ENCODE measurements around the gene SLCO4A1.

Gene SLCO4A1

GRCh38 chr20:62701161-62702012 lies 59.1 kb downstream of the SLCO4A1 start:
- no peaks in the 10 kb centered on the region for H3K9me3 ChIP-seq (ENCODE audit: control insufficient read depth in 1 of 2, low read length in 2 of 2)
- no peak overlapping the region for H3K9ac ChIP-seq (ENCODE audit: low read depth in 1 of 2, low read length in 2 of 2)
- no peaks in the 10 kb centered on the region for H3K36me3 ChIP-seq (ENCODE audit: control insufficient read depth in 1 of 2, insufficient read depth in 2 of 2, low read length in 2 of 2)
- H3K27ac ChIP-seq (ENCODE audit: low read depth, low read length) = no peak overlapping the region
- no peak overlapping the region for H3K4me3 ChIP-seq (ENCODE audit: low read depth in 1 of 2, low read length in 2 of 2)
- H3K4me1 ChIP-seq (ENCODE audit: control insufficient read depth in 1 of 2, insufficient read depth in 2 of 2, low read length in 2 of 2) = peaks cover 0 to 9% of the 10 kb centered on the region in 2 donors
- peaks cover 4 to 10% of the 10 kb centered on the region in 2 donors for H3K27me3 ChIP-seq (ENCODE audit: control insufficient read depth in 1 of 2, insufficient read depth in 2 of 2, low read length in 2 of 2)

DNA sequence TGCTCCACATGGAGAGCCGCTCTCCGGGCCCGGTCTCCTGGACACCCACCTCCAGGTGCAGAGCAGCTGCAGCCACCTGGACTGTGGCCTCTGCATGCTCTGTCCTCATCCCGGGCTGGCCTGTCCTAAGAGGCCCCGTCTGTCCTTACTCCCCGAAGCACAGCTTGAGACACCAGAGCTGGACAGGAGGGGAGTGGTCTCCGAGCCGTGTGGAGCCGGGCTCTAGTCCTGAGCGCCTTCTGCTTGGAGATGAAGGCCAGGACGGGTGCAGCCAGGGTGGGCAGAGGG lies 59.7 kb downstream of the SLCO4A1 start:
- Histone ChIP-seq H3K27me3 (ENCODE audit: control insufficient read depth in 1 of 2, insufficient read depth in 2 of 2, low read length in 2 of 2) (peaks cover 4 to 10% of the 10 kb centered on the region in 2 donors), H3K27ac (ENCODE audit: low read depth, low read length) (no peak overlapping the region), H3K4me3 (ENCODE audit: low read depth in 1 of 2, low read length in 2 of 2) (no peak overlapping the region)

GRCh38 chr20:62702895-62703852 lies 60.9 kb downstream of the SLCO4A1 start:
- H3K9ac ChIP-seq (ENCODE audit: low read depth in 1 of 2, low read length in 2 of 2) = no peak overlapping the region
- peaks cover 0 to 9% of the 10 kb centered on the region in 2 donors for H3K4me1 ChIP-seq (ENCODE audit: control insufficient read depth in 1 of 2, insufficient read depth in 2 of 2, low read length in 2 of 2)
- H3K27me3 ChIP-seq (ENCODE audit: control insufficient read depth in 1 of 2, insufficient read depth in 2 of 2, low read length in 2 of 2) = peaks cover 9 to 17% of the 10 kb centered on the region in 2 donors
- no peak overlapping the region for H3K27ac ChIP-seq (ENCODE audit: low read depth, low read length)
- H3K36me3 ChIP-seq (ENCODE audit: control insufficient read depth in 1 of 2, insufficient read depth in 2 of 2, low read length in 2 of 2) = no peaks in the 10 kb centered on the region
- no peak overlapping the region for H3K4me3 ChIP-seq (ENCODE audit: low read depth in 1 of 2, low read length in 2 of 2)
- no peaks in the 10 kb centered on the region for H3K9me3 ChIP-seq (ENCODE audit: control insufficient read depth in 1 of 2, low read length in 2 of 2)

More for the DNA sequence above, 59.7 kb downstream of the SLCO4A1 start:
- no peak overlapping the region for H3K9ac ChIP-seq (ENCODE audit: low read depth in 1 of 2, low read length in 2 of 2)
- peaks cover 0 to 9% of the 10 kb centered on the region in 2 donors for H3K4me1 ChIP-seq (ENCODE audit: control insufficient read depth in 1 of 2, insufficient read depth in 2 of 2, low read length in 2 of 2)
- H3K9me3 ChIP-seq (ENCODE audit: control insufficient read depth in 1 of 2, low read length in 2 of 2) = no peaks in the 10 kb centered on the region
- H3K36me3 ChIP-seq (ENCODE audit: control insufficient read depth in 1 of 2, insufficient read depth in 2 of 2, low read length in 2 of 2) = no peaks in the 10 kb centered on the region

DNA sequence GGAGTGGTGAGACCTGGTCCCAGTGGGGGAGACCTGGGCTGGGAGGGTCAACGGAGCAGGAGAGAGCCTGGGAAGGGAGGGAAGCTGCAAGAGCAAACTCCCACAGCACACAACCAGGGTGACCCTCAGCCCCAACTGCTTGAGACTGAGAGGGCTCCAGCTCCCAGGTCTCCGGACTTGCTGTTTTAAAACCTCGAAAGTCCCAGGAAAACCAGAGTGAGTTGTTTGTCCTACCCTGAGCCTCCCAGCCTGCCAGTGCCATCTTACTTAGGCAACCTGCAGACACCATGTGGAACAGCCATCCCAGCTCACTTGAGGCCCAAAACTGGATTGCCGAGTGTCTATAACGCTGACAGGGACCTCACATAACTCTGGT lies 61.5 kb downstream of the SLCO4A1 start:
- H3K36me3 ChIP-seq (ENCODE audit: control insufficient read depth in 1 of 2, insufficient read depth in 2 of 2, low read length in 2 of 2) = no peaks in the 10 kb centered on the region
- no peak overlapping the region for H3K27ac ChIP-seq (ENCODE audit: low read depth, low read length)
- H3K9me3 ChIP-seq (ENCODE audit: control insufficient read depth in 1 of 2, low read length in 2 of 2) = no peaks in the 10 kb centered on the region
- no peak overlapping the region for H3K4me3 ChIP-seq (ENCODE audit: low read depth in 1 of 2, low read length in 2 of 2)
- H3K9ac ChIP-seq (ENCODE audit: low read depth in 1 of 2, low read length in 2 of 2) = no peak overlapping the region
- H3K4me1 ChIP-seq (ENCODE audit: control insufficient read depth in 1 of 2, insufficient read depth in 2 of 2, low read length in 2 of 2) = peaks cover 0 to 9% of the 10 kb centered on the region in 2 donors
- peaks cover 10 to 18% of the 10 kb centered on the region in 2 donors for H3K27me3 ChIP-seq (ENCODE audit: control insufficient read depth in 1 of 2, insufficient read depth in 2 of 2, low read length in 2 of 2)

- Histone ChIP-seq H3K9ac (ENCODE audit: low read depth in 1 of 2, low read length in 2 of 2) (no peak overlapping the region), H3K36me3 (ENCODE audit: control insufficient read depth in 1 of 2, insufficient read depth in 2 of 2, low read length in 2 of 2) (no peaks in the 10 kb centered on the region), H3K4me3 (ENCODE audit: low read depth in 1 of 2, low read length in 2 of 2) (no peak overlapping the region), H3K27me3 (ENCODE audit: control insufficient read depth in 1 of 2, insufficient read depth in 2 of 2, low read length in 2 of 2) (peaks cover 13 to 24% of the 10 kb centered on the region in 2 donors), H3K27ac (ENCODE audit: low read depth, low read length) (no peak overlapping the region), H3K4me1 (ENCODE audit: control insufficient read depth in 1 of 2, insufficient read depth in 2 of 2, low read length in 2 of 2) (peaks cover 0 to 9% of the 10 kb centered on the region in 2 donors), H3K9me3 (ENCODE audit: control insufficient read depth in 1 of 2, low read length in 2 of 2) (no peaks in the 10 kb centered on the region)
These were observed 62.1 kb downstream of the SLCO4A1 start for GRCh38 chr20:62704341-62704948.

DNA sequence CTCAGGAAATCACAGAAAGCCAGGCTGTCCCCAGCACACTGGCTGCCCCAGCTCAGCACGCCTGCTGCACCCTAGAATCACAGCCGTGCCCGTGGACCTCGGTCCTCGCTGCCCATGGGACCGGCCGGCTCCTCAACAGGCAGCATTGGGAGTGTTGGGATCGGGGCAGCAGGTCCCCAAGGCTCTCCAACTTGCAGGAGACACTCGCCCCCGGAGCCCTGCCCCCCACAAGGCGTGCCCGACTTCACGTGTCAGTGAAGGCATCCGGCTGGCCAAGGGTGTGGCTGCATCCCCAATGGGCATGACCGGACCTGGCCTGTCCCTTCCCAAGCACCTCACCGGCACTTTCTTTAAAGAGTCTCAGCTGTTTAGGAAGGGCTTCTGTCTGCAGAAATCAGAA lies 63.3 kb downstream of the SLCO4A1 start:
- no peak overlapping the region for H3K9ac ChIP-seq (ENCODE audit: low read depth in 1 of 2, low read length in 2 of 2)

GRCh38 chr20:62706344-62706743 lies 64.0 kb downstream of the SLCO4A1 start:
- no peak overlapping the region for H3K9ac ChIP-seq (ENCODE audit: low read depth in 1 of 2, low read length in 2 of 2)
- peaks cover 25 to 42% of the 10 kb centered on the region in 2 donors for H3K27me3 ChIP-seq (ENCODE audit: control insufficient read depth in 1 of 2, insufficient read depth in 2 of 2, low read length in 2 of 2)
- no peak overlapping the region for H3K27ac ChIP-seq (ENCODE audit: low read depth, low read length)
- H3K4me3 ChIP-seq (ENCODE audit: low read depth in 1 of 2, low read length in 2 of 2) = no peak overlapping the region
- H3K4me1 ChIP-seq (ENCODE audit: control insufficient read depth in 1 of 2, insufficient read depth in 2 of 2, low read length in 2 of 2) = peaks cover 0 to 9% of the 10 kb centered on the region in 2 donors
- H3K36me3 ChIP-seq (ENCODE audit: control insufficient read depth in 1 of 2, insufficient read depth in 2 of 2, low read length in 2 of 2) = no peaks in the 10 kb centered on the region
- no peaks in the 10 kb centered on the region for H3K9me3 ChIP-seq (ENCODE audit: control insufficient read depth in 1 of 2, low read length in 2 of 2)

More for the DNA sequence above, 63.3 kb downstream of the SLCO4A1 start:
- Histone ChIP-seq H3K4me1 (ENCODE audit: control insufficient read depth in 1 of 2, insufficient read depth in 2 of 2, low read length in 2 of 2) (peaks cover 0 to 9% of the 10 kb centered on the region in 2 donors), H3K9me3 (ENCODE audit: control insufficient read depth in 1 of 2, low read length in 2 of 2) (no peaks in the 10 kb centered on the region), H3K27me3 (ENCODE audit: control insufficient read depth in 1 of 2, insufficient read depth in 2 of 2, low read length in 2 of 2) (peaks cover 25 to 36% of the 10 kb centered on the region in 2 donors), H3K36me3 (ENCODE audit: control insufficient read depth in 1 of 2, insufficient read depth in 2 of 2, low read length in 2 of 2) (no peaks in the 10 kb centered on the region), H3K27ac (ENCODE audit: low read depth, low read length) (no peak overlapping the region), H3K4me3 (ENCODE audit: low read depth in 1 of 2, low read length in 2 of 2) (no peak overlapping the region)

- Histone ChIP-seq H3K36me3 (ENCODE audit: control insufficient read depth in 1 of 2, insufficient read depth in 2 of 2, low read length in 2 of 2) (no peaks in the 10 kb centered on the region), H3K4me1 (ENCODE audit: control insufficient read depth in 1 of 2, insufficient read depth in 2 of 2, low read length in 2 of 2) (peaks cover 0 to 9% of the 10 kb centered on the region in 2 donors), H3K27ac (ENCODE audit: low read depth, low read length) (no peak overlapping the region), H3K9me3 (ENCODE audit: control insufficient read depth in 1 of 2, low read length in 2 of 2) (no peaks in the 10 kb centered on the region), H3K9ac (ENCODE audit: low read depth in 1 of 2, low read length in 2 of 2) (no peak overlapping the region), H3K4me3 (ENCODE audit: low read depth in 1 of 2, low read length in 2 of 2) (no peak overlapping the region), H3K27me3 (ENCODE audit: control insufficient read depth in 1 of 2, insufficient read depth in 2 of 2, low read length in 2 of 2) (peaks cover 28 to 42% of the 10 kb centered on the region in 2 donors)
These were observed 64.6 kb downstream of the SLCO4A1 start for GRCh38 chr20:62706857-62707256.

GRCh38 chr20:62707276-62707920 lies 65.1 kb downstream of the SLCO4A1 start:
- Histone ChIP-seq H3K27ac (ENCODE audit: low read depth, low read length) (no peak overlapping the region), H3K27me3 (ENCODE audit: control insufficient read depth in 1 of 2, insufficient read depth in 2 of 2, low read length in 2 of 2) (peaks cover 31 to 42% of the 10 kb centered on the region in 2 donors), H3K9ac (ENCODE audit: low read depth in 1 of 2, low read length in 2 of 2) (no peak overlapping the region), H3K9me3 (ENCODE audit: control insufficient read depth in 1 of 2, low read length in 2 of 2) (no peaks in the 10 kb centered on the region), H3K4me3 (ENCODE audit: low read depth in 1 of 2, low read length in 2 of 2) (no peak overlapping the region), H3K36me3 (ENCODE audit: control insufficient read depth in 1 of 2, insufficient read depth in 2 of 2, low read length in 2 of 2) (no peaks in the 10 kb centered on the region), H3K4me1 (ENCODE audit: control insufficient read depth in 1 of 2, insufficient read depth in 2 of 2, low read length in 2 of 2) (peaks cover 0 to 9% of the 10 kb centered on the region in 2 donors)

Measured in duodenal mucosa (tissue), 2 donors.